Fibroblast of mammary gland (primary cell): Measurements from ENCODE around the gene RNF7.
"Not testable (repeated sequence)": the region's sequence is repeated elsewhere in the genome, so short reads cannot be mapped to it uniquely, and the experiment has no call there.

ENCODE experiments used
- DNase-seq: peaks from one replicate; pipeline ENCODE4 v3.0.0-alpha.2; 2010; ENCODE audit warnings: low read depth
- H3K4me3 ChIP-seq: 2 replicates; pipeline ENCODE4 v1.5.1; 2011; ENCODE audit warnings: low read depth, mild to moderate bottlenecking, low read length, moderate library complexity; ENCODE audit not compliant: control insufficient read depth
- CTCF ChIP-seq: conservative IDR thresholded peaks from 2 replicates; pipeline ENCODE4 v1.5.1; 2011; ENCODE audit warnings: low read depth, low read length, inconsistent platforms; ENCODE audit not compliant: control insufficient read depth, insufficient read depth

RNF7 gene

GRCh38 chr3:141746962-141747361 is 8.9 kb downstream of the RNF7 start:
- TF ChIP-seq CTCF: no peak
- H3K4me3 ChIP-seq: no peak overlapping the region
- no peak for DNase-seq

DNA sequence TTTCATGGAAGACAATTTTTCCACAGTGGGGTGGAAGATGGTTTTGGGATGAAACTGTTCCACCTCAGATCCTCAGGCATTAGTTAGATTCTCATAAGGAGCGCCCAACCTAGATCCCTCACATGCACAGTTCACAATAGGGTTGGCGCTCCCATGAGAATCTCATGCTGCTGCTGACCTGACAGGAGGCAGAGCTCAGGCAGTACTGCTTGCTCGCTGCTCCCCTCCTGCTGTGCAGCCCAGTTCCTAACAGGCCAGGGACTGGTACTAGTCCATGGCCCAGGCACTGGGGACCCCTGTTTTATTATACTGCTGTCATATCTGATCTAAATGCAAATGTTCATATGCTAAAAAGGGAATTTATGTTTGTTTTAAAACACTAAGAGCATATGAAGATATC is 15.3 kb downstream of the RNF7 start:
- DNase-seq: no peak
- H3K4me3 ChIP-seq: no peak overlapping the region
- no peak for TF ChIP-seq CTCF

- no peak for DNase-seq
- H3K4me3 ChIP-seq: no peak overlapping the region
- no peak for TF ChIP-seq CTCF
Measured at GRCh38 chr3:141754032-141754431, 15.9 kb downstream of the RNF7 start.

DNA sequence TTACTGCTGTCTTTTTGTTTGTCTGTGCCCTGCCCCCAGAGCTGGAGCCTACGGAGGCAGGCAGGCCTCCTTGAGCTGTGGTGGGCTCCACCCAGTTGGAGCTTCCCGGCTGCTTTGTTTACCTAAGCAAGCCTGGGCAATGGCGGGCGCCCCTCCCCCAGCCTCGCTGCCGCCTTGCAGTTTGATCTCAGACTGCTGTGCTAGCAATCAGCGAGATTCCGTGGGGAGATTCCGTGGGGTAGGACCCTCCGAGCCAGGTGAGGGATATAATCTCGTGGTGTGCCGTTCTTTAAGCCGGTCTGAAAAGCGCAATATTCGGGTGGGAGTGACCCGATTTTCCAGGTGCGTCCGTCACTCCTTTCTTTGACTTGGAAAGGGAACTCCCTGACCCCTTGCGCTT is 24.5 kb downstream of the RNF7 start:
- DNase-seq, H3K4me3 ChIP-seq: not testable (repeated sequence)

DNA sequence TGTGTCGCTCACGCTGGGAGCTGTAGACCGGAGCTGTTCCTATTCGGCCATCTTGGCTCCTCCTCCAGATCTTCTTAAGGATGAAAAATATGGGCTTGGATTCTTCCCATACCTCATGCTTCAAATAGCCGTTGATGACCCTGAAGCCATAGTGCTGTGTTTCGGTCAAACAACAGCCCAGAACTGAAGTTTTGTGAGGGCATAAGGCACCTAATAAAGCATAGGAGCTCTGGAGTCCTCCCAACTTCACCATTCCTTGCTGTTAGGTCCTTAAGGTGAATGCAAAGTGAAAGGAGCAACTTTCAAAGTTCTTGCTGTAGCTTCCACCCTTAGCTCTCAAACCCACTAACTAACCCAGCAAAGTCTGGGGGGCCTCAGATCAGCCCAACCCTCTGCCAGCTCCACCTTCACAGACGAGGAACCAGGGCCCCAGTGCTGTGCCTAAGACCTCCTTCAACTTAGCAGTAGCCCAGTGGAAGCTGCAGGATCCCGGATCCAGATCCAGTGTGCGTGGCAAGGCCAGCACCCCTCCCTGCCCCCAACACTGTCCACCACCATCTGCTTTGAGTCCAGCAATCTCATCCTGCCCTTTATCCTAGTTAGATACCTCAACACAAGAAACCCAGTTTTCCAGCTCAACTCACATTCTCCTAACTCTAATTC is 25.1 kb downstream of the RNF7 start, which contains the start of gene GRK7:
Gene GRK7 (plus strand): TSS at position 321 of the 663 bp plus-strand sequence. CDS start 14,877 bp downstream, outside the sequence.
- TF ChIP-seq CTCF: no peak
- no peak for DNase-seq
- H3K4me3 ChIP-seq: no peak within 1 kb of the TSS

- no peak overlapping the region for H3K4me3 ChIP-seq
- no peak for DNase-seq
- TF ChIP-seq CTCF: no peak
Measured at GRCh38 chr3:141764045-141764444, 25.9 kb downstream of the RNF7 start.

GRCh38 chr3:141764465-141764864 is 26.4 kb downstream of the RNF7 start:
- TF ChIP-seq CTCF: no peak
- no peak overlapping the region for H3K4me3 ChIP-seq
- no peak for DNase-seq
